Stimulated activated CD8-positive, alpha-beta memory T cell treated with anti-CD3 and anti-CD28 coated beads, Interleukin-12 subunit alpha, Interleukin-12 subunit beta, amount 100 ng/mL, for 4 hours (primary cell): ENCODE data around the gene IFIT1.
"Not testable (repeated sequence)": the region's sequence is repeated elsewhere in the genome, so short reads cannot be mapped to it uniquely, and the experiment has no call there.

Experiments used
- DNase-seq: peaks from one replicate; pipeline ENCODE4 v3.0.0-alpha.2; 2020; ENCODE audit warnings: low read depth

IFIT1 gene, protein sequence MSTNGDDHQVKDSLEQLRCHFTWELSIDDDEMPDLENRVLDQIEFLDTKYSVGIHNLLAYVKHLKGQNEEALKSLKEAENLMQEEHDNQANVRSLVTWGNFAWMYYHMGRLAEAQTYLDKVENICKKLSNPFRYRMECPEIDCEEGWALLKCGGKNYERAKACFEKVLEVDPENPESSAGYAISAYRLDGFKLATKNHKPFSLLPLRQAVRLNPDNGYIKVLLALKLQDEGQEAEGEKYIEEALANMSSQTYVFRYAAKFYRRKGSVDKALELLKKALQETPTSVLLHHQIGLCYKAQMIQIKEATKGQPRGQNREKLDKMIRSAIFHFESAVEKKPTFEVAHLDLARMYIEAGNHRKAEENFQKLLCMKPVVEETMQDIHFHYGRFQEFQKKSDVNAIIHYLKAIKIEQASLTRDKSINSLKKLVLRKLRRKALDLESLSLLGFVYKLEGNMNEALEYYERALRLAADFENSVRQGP

GRCh38 chr10:89391907-89392756, at the start of gene IFIT1:
TSS of gene IFIT1 (plus strand) at chr10:89392623. CDS start at chr10:89392713, 90 bp downstream.
- no peak for DNase-seq

DNA sequence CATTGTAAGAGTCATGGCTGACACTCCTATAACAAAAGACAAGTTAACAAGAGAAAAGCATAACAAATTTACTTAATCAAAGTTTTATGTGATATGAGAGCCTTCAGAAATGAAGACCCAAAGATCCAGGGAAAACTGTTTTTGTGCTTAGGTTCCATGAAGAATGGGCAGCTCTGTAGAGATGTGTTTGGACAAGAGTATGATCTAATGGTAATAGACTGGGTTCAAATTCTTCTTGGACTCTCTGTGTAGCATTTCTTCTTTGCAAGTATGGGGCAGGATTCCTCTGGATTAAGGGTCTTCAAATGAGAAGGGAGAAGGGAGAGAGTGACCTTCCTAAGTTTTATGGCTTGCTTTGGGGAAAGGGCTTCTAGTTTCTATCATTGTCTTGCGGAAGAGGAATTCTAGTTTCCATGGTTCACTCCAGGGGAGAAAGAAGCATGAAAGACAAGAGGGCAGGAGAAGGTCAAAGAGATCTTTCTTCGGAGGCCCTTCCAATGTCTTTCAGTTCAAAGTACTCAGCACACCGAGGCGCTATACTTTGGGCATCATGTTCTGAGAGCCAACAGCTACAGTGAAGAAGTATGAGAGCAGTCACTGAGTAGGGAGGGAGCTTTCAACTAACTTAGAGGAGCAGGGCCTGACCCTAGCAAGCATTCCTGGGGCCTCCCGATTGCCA, 49.2 kb upstream of the IFIT1 start:
- DNase-seq: no peak

DNA sequence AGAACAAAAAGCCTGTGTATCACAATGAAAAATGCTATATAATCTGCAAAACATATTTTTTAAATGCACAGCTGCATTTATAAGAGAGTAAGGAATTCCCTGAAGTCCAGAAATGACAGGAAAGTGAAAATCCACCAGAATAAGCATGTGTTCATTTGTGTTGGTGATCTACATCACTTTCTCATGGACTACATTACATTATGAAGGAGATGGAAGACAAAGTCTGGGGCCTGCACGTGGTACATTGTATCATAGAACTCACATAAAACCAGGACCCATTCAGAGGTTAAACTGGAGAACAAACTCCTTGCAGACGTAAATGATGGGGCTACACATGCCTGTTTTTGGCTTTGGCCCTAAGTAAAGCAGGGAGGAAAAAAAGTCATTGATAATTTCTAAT, 48.3 kb upstream of the IFIT1 start:
- no peak for DNase-seq

- no peak for DNase-seq
Observed at GRCh38 chr10:89345367-89346000, 46.9 kb upstream of the IFIT1 start.

DNA sequence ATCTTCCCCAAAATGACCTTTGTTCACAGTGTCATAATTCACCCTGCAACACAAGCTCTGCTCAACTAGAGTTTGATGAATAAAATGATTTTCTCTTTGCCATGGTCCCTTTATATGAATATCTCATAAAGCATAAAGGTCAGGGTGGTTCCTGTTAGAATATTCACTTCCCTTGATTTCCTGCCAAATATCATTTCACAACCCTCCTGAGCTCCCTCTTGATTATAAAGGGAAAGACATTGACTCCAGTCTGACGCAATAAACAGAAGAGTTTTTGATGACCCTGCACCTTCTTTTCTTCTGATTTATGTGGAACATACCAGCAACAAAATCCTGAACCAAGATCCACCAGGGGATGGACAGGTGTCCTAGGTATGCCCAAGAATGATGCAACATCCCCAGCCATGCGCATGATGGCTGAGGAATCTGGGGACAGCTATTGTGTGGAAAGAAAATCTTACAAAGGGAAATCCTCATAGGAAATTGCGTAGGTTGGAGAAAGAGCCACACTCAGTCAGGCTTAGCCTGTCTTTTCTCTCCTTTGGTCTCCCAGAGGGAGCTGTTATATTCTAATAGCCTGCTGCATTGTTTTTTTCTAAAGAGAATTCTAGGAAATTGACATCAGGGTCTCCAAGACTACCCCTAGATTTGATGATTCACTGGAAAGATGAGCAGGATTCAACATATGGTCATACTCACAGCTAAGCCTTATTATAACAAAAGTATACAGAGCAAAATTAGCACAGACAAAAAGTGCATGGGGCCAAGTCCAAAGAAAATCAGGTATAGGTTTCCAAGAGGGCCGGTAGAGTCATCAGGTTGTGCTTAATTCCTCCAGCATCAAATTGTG, 45.8 kb upstream of the IFIT1 start:
- DNase-seq: no peak

GRCh38 chr10:89347701-89348457, 44.5 kb upstream of the IFIT1 start:
- no peak for DNase-seq

DNA sequence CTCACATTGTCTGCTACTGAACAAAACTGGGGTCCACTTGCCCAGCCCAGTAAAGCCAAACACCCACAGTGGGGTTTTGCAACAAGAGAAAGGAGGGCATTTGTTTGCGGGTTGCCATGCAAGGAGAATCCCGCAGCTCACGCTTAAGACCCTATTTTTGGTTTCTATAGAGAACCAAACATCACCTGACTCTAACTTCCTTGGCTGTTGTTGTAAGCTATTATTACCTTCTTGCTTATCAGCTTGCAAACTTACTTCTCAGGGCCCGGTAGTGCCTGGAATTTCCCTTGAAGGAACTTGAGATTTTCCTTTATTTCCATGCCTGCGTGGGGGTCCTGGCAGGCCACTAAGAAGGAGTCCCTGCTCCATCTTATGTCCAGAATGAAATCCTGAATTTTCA, 43.9 kb upstream of the IFIT1 start:
- DNase-seq: no peak

DNA sequence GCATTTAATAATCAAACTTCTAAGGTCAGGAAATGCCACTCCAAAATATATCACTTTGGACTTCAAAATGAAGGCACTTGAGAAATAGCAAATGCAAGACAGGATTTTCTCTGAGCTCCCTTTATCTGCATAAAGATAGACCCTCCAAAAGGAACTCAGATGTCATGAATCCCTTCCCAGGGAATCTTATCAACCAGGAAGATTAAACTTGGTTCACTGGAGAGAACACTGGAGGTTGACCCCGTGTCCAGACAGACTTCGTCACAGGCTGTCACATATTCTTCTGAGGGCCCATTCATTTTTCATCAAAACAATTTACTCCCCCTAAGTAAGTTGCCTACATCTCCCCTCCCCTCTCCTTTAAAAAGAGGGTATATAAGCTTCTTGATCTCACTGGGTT, 43.4 kb upstream of the IFIT1 start:
- DNase-seq: no peak

GRCh38 chr10:89350631-89351315, 41.6 kb upstream of the IFIT1 start:
- not testable (repeated sequence) for DNase-seq

GRCh38 chr10:89351412-89351779, 41.0 kb upstream of the IFIT1 start:
- DNase-seq: no peak

DNA sequence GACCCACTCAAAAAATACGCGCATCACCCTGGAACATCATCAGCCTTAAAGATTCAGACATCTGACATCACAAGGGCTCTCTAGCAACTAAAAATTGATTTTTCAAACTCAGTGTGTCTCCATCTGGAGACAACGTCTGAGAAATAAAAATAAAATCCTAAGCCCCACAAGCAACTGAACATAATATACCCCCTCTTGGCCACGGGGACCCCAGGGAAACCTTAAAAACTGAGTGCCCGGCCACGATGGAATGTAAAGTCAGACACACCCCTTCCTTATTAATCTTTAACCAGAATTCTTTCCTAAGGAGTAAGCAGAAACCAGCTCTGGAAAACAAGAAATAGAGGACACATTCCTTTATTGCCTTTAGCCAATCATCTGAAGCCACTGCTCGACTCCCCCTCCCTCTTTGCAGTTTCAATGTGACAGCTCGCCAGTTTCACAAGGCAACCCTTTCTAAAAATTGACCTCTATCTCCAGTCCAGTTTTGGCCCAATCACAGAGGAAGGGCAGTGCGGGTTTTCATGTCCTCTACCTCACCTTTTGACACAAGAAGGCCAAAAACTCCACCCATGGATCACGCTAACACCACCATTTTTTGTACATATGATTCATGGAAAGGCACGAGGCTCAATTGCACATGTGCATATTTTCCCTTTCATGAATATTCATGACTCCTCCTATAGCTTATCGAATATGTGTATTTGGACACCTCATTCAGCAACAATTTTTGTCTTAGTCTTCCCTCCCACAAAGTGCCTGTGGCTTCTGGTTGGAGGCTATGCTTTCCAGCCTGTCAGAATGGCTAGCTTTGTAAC, 40.4 kb upstream of the IFIT1 start:
- no peak for DNase-seq

DNA sequence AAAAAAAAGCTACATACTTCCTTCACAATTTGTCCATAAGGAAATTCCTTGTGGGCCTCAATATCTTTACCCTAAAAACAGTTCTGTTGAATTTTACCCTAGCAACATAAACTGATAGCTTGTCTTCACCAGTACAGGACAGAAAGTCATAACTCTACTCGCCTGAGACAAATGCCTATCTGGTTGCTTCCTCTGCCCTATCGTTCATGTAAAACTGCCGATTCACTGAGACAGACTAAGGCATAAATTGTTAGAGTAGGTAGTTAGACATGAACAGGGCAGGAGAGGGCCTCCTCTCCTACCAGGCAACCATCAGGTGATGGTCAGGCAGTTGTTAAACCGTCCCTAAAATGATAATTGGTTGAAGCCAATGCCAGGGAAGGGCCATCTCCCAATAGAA, 39.6 kb upstream of the IFIT1 start:
- DNase-seq: no peak

- DNase-seq: no peak
Observed at GRCh38 chr10:89355394-89355931, 37.0 kb upstream of the IFIT1 start.

DNA sequence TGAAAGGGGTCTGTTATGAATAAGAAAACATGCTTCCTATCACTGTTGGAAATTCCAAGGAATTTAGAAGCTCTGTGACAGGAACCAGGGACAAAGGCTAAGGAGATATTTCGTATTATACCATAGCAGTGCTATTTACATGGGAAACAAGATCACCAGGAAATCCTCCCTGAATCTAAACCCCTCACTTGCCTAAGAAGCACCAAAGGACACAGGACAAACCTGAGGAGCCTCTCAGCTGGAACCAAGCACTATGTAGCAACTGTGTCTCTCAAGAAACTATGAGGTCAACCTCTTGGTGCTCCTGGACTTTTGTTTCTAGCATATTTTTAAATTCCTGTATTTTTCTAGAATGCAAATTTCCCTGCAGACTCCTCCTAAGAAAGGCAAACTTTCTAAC, 35.3 kb upstream of the IFIT1 start:
- no peak for DNase-seq

GRCh38 chr10:89357975-89358374, 34.4 kb upstream of the IFIT1 start:
- DNase-seq: no peak

- no peak for DNase-seq
Observed at GRCh38 chr10:89360157-89360556, 32.3 kb upstream of the IFIT1 start.

DNA sequence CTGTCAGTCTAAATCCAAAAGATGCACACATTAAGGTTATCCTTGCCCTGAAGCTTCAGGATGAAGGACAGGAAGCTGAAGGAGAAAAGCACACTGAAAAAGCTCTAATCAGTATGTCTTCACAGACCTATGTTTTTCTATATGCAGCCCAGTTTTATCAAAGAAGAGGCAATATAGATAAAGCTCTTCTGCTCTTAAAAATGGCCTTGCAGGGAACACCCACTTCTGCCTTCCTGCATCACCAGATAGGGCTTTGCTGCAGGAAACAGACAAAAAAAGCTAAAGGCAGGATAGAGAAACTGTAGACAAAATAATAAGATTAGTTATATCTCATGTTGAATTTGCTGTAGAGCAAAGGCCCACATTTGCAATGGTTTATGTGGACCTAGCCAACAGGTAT, 29.5 kb upstream of the IFIT1 start:
- no peak for DNase-seq

GRCh38 chr10:89363729-89364442, 28.5 kb upstream of the IFIT1 start:
- DNase-seq: no peak
